Measurements from ENCODE around the gene TMUB1.

Gene TMUB1

DNA sequence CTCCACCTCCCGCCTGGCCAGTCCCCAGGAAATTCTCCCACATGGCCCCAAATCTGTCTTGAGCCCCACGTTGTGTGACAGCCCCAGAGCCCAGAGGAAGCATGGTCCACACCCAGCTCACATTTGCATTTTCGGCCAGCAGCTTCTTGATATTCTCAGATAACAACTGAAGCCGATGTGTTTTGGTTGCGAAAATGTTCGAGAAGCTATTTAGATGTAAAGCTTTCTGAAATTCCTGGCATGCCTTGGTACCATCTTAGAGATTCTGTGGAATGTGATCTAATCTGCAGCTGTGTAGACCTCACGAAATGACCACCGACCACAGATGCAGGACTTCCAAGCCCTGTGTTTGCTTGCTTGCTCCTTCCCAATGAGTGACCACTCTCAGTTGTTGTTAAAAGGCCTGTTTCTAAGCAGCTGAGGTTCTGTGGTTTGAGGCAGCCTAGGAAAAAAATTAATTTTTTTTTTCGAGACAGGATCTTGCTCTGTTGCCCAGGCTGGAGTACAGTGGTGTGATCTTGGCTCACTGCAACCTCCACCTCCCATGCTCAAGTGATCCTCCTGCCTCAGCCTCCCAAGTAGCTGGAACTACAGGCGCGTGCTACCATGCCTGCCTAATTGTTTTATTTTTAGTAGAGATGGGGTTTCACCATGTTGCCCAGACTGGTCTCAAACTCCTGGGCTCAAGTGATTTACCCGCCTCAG lies 15.1 kb downstream of the TMUB1 start:
- no peak for DNase-seq (ENCODE audit: low spot score)

DNA sequence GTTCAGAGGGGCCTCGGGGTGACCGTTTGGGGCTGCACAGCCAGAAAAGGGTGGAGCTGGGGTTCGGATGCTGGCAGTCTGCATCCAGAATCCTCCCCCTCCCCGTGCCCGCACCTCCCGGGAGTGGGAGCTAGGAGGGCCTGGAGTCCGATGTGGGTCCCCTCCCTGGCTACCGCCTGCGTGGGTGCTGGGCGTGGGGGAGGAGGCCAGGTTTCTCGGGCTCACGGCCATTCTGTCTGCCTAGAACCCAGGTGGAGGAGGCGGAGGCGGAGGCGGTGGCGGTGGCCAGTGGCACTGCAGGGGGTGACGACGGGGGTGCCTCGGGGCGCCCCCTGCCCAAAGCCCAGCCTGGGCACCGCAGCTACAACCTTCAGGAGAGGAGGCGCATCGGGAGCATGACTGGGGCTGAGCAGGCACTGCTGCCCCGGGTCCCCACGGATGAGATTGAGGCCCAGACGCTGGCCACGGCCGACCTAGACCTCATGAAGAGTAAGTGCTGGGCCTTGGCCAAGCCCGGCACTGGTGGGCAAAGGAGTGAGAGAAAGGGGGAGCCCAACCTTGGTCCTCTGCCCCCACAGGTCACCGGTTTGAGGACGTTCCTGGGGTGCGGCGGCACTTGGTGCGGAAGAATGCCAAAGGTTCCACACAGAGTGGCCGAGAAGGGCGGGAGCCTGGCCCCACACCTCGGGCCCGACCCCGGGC lies 16.9 kb downstream of the TMUB1 start:
- no peak for DNase-seq (ENCODE audit: low spot score)

DNA sequence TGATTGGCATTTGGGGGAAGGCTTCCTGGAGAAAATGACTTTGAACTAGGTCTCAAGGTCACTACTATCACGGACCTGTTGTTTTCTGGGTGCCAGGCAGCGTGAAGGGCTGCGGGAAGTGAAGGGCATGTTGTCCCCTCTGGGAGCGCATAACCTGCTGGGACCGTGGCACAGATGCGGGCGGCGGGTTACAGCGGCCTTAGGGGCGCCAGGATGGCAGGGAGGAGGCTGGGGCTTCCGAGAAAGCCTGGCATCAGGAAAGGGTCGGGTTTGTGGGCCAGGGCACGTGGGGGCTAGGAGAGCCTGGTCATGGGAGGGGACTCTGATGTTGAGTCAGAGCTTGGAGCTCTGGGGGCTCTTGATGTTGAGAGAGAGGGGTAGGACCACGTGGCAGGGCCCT lies 17.8 kb downstream of the TMUB1 start:
- DNase-seq (ENCODE audit: low spot score): no peak

DNA sequence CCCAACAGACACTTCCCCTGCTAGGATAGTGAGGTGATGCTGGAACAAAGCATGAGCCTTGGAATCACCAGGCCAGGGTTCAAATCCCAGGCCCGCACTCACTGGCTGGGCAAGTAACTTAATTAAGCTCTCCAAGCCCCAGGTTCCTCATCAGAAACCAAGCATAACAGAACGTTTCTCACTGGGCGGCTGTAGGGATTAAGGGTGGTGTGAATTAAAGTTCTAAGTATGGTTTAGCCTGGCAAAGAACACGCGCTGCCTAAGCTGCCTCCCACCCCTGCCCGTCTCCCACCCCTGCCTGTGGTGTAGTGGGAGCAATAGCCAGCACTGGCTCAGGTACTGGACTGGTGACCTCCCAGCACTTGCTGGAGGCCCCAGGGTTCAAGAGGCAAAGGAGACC lies 18.3 kb downstream of the TMUB1 start:
- DNase-seq (ENCODE audit: low spot score): no peak

DNA sequence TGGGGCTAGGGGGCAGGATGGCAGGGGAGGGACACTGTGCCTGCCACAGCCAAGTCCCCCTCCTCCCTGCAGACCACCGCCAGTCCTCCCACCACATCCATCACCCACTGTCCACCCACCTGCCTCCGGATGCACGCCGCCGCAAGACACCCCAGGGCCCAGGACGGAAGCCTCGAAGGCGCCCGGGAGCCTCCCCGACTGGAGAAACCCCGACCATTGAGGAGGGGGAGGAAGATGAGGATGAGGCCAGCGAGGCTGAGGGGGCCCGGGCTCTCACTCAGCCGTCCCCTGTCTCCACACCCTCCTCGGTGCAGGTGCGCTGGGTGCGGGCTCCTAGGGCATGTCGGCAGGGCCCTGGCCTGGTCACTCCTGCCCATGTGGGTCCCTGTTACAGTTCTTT lies 18.8 kb downstream of the TMUB1 start:
- DNase-seq (ENCODE audit: low spot score): no peak

DNA sequence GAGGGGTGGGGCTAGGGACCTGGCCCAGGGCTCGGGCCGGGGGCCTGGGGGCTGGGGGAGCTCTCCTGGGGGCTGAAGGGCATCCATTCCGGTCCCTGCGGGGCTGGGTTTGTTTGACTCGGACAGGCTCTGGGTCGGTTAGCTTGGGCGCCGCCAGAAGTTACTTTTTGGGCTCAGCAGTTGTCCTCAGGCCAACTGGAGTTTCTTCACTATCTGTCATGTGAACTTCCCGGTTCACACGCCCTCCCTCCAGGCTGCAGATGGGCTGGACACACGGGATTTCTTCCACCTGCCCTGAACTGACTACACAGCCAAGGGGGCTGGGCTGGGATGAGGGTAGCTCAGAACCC lies 20.1 kb downstream of the TMUB1 start:
- DNase-seq (ENCODE audit: low spot score): no peak

DNA sequence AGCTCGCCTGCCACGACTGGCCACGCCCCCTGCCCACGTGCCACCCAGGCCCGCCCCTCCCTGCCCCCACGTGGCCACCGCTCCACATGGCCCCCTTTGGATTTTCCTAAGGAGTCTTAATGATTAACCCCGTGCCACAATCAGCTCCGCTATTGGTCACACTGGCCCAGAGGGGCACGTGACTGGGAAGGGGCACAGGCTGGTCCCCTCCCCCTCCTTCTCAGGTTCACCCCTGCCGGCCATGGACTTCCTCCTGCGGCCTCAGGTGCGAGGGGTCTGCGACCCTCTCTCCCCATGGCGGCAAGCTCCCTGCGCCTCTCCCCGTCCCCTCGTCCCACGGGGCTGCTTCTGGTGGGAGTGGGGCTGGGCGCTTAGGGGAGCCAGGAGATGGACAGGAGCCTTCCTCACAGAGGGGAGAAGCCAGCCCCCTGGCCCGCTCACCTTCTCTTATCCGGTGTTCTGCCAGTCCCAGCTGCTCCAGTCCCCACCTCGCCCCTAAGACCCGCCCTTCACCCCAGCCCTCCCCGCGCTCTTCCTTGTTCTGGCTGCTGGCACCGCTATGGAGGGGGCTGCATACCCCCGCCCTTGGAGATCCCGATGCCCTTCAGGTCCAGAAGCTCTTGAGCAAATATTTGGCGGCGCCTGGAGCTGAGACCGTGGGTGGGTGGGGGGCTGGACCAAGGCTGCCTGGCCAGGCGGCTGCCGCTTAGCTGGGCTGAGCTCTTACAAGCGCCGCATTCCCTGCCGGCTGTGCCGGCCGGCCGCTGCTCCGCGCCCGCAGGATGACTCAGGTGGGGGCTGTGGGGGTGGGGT lies 20.7 kb downstream of the TMUB1 start:
- peak; percentile 92 for DNase-seq (ENCODE audit: low spot score)

DNA sequence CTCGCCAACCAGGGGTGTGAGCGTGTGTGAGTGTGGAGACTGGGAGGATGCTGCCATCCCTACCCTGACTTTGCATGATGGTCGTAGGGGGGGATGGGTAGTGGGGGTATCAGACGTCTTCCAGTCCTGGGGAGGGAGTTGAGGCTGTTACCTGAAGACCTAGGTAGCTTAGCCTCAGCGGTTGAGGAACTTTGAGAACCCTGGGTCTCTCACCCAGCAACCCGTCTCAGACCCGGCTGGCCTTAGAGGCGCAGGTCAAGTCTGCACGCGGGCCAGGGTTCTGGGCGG lies 21.2 kb downstream of the TMUB1 start:
- DNase-seq (ENCODE audit: low spot score): no peak

DNA sequence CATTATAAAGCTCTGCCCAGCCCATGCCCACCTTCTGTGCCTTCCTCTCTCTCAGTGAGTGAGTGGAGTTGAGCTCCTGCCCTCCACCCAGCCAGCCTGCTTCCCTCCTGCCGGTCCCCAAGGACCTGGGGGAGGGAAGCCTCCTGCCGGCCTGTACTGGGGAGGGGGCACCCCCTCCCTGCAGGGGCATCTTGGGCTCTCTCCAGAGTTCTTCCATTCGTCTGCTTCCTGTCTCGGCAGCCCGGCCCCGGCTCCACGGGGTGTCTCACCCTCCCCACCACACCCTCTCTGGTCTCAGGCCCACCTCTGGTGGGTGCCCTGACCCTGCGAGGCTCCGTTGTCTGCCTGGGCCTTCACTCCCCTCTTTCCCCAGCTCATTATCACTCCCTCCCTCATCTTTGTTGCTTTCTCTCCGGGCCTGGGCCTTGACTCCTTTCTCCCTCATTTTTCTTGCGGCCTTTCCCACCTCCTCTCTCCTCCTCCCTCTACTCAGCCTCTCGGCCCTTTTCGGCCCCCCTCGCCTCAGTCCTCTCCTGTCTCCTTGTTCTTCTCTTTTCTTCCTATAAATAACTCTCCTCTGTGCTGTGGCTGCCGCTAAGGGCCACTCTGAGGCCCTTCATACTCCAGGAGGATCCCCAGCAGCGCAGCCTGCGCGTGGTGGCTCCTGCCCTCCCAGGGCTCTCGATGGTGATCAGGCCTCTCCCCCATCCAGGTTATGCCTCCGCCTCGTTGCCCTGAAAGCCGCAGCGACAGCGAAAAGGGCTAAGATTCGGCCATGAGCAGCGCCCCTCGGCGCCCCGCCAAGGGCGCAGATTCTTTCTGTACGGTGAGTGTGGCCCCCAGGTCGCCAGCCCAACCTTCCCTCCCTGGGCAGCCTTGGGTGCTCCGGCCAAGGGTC lies 21.8 kb downstream of the TMUB1 start:
- DNase-seq (ENCODE audit: low spot score): peak; percentile 81

DNA sequence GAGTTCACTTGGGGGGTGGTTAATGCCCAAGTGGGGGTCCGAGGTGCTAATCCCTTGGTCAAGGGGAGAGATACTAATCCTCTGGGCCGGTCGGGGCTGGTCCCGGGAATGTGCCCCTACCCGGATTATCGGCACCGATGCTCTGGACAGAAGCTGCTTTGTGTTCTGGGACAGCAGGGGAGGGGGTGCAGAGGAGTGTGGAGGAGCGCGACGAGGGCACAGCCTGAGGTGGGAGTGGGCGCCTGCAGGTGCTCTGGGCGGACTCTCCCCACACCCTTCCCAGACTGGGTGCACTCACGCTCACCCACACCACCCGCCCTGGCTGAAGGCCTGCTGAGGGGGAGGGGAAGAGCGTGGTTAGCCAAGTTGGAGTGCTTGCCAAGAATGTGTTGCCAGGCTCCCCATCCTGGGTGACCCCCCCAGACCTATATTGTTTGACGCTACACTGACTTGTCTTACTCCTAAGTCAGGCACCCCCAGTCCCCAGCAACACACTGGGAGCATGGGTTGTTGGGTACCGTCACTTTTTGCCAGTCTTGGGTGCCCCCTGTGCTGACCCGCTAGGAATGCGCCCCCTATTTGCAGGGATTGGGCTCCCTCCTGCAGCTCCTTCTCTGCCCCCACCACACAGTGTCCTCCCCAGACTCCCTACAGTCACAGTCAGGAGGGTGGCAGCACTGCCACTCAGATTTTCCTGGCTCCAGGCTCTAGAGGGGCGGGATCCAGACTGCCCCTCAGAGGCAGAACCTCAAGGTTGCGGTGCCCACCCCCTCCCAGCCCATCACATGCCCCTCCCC lies 22.7 kb downstream of the TMUB1 start:
- peak; percentile 68 for DNase-seq (ENCODE audit: low spot score)

DNA sequence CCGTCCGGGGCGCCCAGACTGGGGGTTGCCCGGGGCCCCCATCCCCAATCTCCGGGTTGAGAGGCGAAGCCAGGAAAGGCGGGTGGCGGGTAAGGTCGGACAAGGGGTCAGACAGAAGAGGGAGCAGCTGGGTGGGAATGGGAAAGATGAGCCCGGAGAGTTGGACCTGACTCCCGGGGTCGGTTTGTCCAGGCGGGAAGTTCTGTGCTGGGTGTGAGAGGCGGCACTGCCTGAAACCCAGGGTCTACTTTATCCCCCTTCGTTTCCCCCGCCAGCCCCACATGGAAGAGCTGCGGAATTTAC lies 23.2 kb downstream of the TMUB1 start:
- no peak for DNase-seq (ENCODE audit: low spot score)

DNA sequence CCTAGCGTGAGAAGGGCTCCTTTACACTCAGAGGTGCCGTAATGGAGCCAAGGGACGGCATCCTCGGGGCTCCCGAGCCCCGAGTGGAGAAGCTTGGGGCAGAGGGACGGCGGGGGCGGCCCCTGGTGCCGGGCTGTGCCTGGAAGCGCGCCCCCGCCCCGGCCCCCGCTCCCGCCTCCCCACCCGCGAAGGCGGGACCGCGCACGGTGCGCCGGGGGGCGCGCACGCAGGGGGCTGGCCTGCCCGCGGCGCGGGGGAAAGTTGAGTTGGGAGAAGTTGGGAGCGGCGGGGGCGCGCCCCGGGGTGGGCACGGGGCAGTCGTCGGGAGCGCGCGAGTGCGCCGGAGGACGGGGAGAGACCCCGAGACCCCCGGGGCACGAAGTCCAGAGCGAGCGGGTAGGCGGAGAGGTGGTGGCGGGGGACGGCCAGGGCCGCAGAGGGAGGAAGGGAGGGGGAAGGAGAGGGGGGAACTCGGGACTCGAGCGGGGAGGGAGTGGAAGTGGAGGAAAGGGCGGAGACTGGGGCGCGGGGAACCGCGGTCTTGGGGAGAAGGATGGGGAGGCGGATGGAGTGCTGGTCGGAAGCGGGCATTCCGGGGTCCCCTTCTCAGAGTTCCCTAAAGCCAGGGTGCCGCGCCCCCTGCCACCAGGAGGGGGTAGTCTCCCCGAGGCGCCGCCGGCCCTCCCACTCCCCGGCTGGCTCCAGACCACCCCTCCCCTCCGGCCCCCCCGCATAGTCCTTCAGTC lies 23.8 kb downstream of the TMUB1 start, which contains the start of gene SLC4A2:
TSS of gene SLC4A2 (plus strand) at position 223 of the 746 bp plus-strand sequence. CDS start 2,399 bp downstream, outside the sequence.
- peak; percentile 90 for DNase-seq (ENCODE audit: low spot score)

DNA sequence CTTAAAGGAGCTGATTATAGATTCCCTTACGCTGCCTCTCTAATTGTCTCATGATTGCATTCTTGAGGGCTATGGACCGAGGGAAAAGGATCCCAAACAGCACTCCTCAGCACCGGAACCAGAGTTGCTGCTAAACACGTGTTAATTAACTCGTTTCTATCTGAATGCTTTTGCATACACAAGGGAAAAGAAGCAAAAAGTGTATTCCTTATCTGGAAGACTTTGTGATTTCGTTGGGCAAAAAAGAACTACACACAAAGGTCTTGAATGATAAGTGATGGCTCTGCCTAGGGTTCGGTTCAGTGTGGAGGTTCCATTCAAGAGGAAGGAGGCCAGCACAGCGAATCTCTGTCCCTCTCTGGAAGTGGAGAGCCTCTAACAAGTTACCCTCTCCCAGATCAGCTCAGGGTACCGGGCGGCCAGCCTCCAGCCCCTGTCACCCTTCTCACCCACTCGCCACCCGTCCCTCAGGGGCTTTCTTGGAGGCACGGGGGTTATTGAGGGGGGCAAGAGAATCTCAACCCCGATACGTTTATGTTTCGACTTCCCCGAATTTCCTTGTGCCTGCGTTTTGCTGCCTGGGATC lies 24.4 kb downstream of the TMUB1 start:
- no peak for DNase-seq (ENCODE audit: low spot score)

DNA sequence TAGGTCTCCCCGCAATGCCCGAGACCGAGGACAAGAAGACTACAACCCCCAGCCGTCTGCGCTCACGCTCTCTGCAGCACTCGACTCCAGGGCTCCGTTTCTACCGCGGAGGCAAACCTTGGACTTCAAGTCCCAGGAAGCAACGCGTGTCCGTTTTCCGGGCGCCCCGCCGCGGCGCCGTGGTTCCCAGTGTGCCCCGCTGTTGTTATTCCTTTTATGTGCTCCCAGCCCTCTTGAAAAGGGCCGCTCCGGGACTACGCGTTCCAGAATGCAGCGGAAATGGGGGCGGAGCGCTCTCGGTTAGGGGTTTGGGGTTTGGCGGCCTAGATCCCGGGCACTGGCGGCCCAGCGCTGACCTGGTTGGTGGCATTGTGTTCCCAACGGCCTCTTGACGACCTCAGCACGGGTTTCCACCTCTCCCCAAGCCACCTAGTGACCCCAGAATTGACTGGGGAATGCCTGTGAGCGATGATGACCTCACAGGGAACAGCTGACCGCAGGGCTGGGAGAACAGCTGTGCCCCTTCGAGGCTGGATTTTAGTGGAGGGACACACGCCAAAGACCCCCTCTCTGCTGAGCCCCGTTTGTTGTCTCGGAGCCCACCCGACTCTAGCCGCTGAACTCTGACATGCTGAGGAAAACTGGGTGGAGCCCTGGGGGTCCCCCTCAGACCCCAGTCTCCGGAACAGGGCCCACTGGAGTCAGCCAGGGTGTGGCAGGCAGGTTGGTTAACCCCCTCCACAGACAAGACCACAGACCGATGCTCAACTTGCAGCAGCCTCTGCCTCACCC lies 25.1 kb downstream of the TMUB1 start:
- DNase-seq (ENCODE audit: low spot score): peak; percentile 95

DNA sequence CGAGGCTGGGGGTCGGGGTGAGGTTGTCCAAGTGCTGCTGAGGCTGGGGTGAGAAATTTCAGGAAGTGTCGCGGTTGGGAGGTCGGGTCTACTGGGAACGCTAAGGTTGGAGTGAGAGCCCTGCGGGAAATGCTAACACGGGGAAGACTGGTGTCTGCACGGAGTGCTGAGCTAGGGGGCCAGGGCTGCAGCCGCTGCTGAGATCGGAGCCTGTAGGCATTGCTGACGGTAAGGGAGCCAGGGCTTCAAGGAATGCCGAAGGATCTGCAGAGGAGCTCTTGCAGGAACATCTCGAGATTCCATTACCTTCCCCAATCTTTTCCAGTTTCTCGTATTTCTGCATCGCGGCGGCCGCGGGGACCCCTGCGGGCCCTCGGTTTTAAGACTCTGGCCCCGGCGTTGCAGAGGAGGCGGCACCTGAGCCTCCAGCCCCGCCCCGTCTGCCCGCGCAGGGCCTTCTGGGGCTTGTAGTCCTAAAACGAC lies 25.7 kb downstream of the TMUB1 start, which contains the start of gene CDK5:
TSS of gene CDK5 (minus strand) at position 392 of the 483 bp plus-strand sequence. CDS start at position 343, 49 bp downstream.
- no peak for DNase-seq (ENCODE audit: low spot score)

DNA sequence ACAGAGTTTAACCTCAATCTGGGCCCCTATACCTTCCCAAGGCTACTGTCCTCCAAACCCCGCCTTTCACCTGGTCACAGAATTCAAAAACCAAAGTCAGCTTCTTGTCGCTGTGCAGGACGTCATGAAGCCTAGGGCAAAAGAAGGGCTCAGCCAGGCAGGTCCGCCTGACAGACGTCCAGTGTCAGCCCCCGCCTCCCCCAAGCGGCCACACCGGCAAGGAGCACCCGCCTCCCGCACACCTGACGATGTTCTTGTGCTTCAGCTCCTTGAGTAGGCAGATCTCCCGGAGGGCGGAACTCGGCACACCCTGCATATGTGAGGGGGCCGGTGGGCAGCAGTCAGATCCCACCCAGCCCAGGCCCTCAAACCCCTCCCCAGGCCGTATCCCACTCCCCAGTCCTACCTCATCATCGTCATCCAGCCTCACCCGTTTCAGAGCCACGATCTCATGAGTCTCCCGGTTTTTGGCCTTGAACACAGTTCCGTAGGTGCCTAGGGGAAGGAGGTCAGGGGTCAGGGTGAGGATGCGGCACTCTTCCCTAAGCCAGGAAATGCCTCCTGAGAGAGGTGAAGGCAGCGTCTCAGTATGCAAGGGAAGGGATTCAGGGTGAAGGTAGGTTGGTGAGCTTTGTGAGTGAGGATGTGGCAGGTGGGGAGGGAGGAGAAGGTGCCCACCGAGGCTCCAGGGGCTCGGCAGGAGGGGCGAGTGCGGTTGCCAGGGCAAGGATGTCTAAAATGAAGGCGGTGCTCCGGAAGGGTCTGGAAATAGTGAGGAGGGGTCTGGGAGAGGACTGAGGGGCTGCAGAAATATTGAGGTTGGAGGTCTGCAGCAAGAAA lies 26.4 kb downstream of the TMUB1 start:
- DNase-seq (ENCODE audit: low spot score): no peak

DNA sequence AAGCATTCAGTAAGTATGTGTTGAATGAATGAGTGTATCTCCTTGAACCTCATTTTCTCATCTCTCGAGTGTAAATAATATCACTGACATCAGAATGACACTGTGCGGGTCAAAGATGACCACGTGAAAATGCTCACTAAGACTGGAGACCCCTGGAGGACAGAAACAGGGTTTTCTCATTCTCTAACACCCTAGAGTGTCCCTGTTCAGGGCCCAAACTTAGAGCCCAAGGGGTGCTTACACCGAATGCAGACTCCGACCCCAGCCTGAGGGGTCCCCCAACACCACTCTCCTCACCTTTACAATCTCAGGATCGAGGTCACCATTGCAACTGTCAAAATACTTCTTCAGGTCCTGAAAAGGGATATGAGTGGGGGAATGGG lies 27.0 kb downstream of the TMUB1 start:
- no peak for DNase-seq (ENCODE audit: low spot score)

DNA sequence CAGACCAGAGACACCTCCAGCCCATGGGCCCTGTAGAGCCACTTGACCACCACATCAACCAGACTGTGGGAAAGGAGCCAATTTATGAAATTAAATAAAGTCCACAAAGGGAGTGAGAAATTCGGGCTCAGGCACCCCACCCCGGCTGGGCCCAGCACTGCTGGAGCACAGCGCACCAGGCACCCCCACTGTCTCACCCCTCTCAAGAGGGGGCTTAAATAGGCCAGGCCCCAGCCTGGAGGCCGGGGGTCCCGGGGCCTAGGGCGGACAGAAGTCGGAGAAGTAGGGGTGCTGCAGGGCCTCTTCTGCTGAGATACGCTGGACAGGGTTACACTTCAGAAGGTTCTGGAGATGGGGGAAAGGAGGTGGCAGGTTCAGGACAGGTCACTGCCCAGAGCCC lies 29.5 kb downstream of the TMUB1 start:
- DNase-seq (ENCODE audit: low spot score): no peak

Data from D341Med (cell line).